K562 (cell line): Measurements from ENCODE around the gene AIF1. TPM values are rescaled to one million over a fixed set of nuclear protein-coding genes. Genes with fewer than 3 reads are reported as not detected.

Experiments used
- ELF1 ChIP-seq: fragments of 200-800 bp; sonication (Bioruptor generic); IDR thresholded peaks from 2 replicates; pipeline ENCODE4 v1.6.1; 2016; ENCODE audit warnings: missing genetic modification characterization, missing compliant biosample characterization
- GATA2 ChIP-seq: sonication (generic); formaldehyde crosslinking; IDR thresholded peaks from 2 replicates; pipeline ENCODE4 v1.4.0; 2020; ENCODE audit warnings: mild to moderate bottlenecking, missing genetic modification reagents
- MECOM ChIP-seq: fragments of 250-450 bp; sonication (Bioruptor Pico); IDR thresholded peaks from 2 replicates; pipeline ENCODE4 v1.8.0; 2022; ENCODE audit warnings: inconsistent platforms
- NEUROD1 ChIP-seq: fragments of 150-350 bp; IDR thresholded peaks from 2 replicates; pipeline ENCODE4 v1.6.1; 2014; ENCODE audit warnings: borderline replicate concordance, low read length, low read depth; ENCODE audit not compliant: partially characterized antibody
- RFX7 ChIP-seq: fragments of 250-450 bp; sonication (Bioruptor Pico); IDR thresholded peaks from 2 replicates; pipeline ENCODE4 v1.5.1; 2021; ENCODE audit warnings: mild to moderate bottlenecking
- SIN3A ChIP-seq, 2 experiments: fragments of 150-350 bp in 1 of 2; IDR thresholded peaks; 2 replicates each; pipeline ENCODE4 v1.6.1; 2011 to 2016; ENCODE audit warnings: borderline replicate concordance in 2 of 2, low read depth in 2 of 2, low read length in 2 of 2, mild to moderate bottlenecking in 2 of 2, moderate library complexity in 2 of 2; ENCODE audit not compliant: control insufficient read depth in 1 of 2
- ZBTB1 ChIP-seq: sonication (generic); formaldehyde crosslinking; IDR thresholded peaks from 2 replicates; pipeline ENCODE4 v1.8.1; 2023; ENCODE audit warnings: missing genetic modification reagents, low read depth, mild to moderate bottlenecking, borderline replicate concordance
- ZC3H11A ChIP-seq: IDR thresholded peaks from 2 replicates; pipeline ENCODE4 v1.6.1; 2012; ENCODE audit warnings: low read depth, low read length, improper control_type of control experiment
- ZNF253 ChIP-seq: fragments of 250-450 bp; sonication (Bioruptor Pico); conservative IDR thresholded peaks from 2 replicates; pipeline ENCODE4 v1.6.1; 2021; ENCODE audit warnings: mild to moderate bottlenecking
- polyA plus RNA-seq, 8 experiments: library from polyadenylated mRNA; depleted of rRNA in 4 of 8; stranded (reverse) in 5 of 8; unstranded in 3 of 8; fragments of >200 nt; fragmentation: Nextera tagmentation in 2 of 8; fragmentation: Illumina TruSeq in 1 of 8; extraction: Ambion mirVana in 2 of 8; extraction: Trizol in 1 of 8; gene quantifications; 2 replicates each; pipeline versions ENCODE4 v1.2.1 to v1.2.3, GENCODE V29; 2011 to 2014; ENCODE audit warnings: inconsistent platforms in 1 of 8, missing spikeins in 1 of 8
- total RNA-seq, 7 experiments: library from RNA; depleted of rRNA in 6 of 7; stranded (reverse); fragments of >200 nt in 6 of 7; fragmentation: Illumina TruSeq in 2 of 7; extraction: Trizol in 2 of 7; gene quantifications; 2 replicates each; pipeline versions ENCODE4 v1.2.1 to v1.2.3, GENCODE V29; 2011 to 2021; ENCODE audit warnings: low replicate concordance in 1 of 7
- TF ChIP-seq, protein P1 (sequence below), 3 experiments: fragments of 200-800 bp in 1 of 3; fragments of 250-450 bp in 1 of 3; fragments of 450-650 bp in 1 of 3; sonication (Bioruptor Pico) in 1 of 3; sonication (Bioruptor generic) in 1 of 3; formaldehyde crosslinking in 1 of 3; IDR thresholded peaks; 2 replicates each; pipeline versions ENCODE4 v1.6.1 to v1.8.0; 2016 to 2022; ENCODE audit warnings: mild to moderate bottlenecking in 2 of 3, missing genetic modification characterization in 2 of 3, missing compliant biosample characterization in 1 of 3, moderate library complexity in 1 of 3
- TF ChIP-seq, protein P2 (sequence below), 2 experiments: fragments of 450-650 bp; IDR thresholded peaks; 2 replicates each; pipeline ENCODE4 v1.6.1; 2016

AIF1 gene
- total and polyA plus RNA-seq, 9 of the 15 experiments (the other 6 are each of a cell fraction or from before 2014, with no cell fraction given) = 9.4 to 33.4 (median 19.4) TPM

DNA sequence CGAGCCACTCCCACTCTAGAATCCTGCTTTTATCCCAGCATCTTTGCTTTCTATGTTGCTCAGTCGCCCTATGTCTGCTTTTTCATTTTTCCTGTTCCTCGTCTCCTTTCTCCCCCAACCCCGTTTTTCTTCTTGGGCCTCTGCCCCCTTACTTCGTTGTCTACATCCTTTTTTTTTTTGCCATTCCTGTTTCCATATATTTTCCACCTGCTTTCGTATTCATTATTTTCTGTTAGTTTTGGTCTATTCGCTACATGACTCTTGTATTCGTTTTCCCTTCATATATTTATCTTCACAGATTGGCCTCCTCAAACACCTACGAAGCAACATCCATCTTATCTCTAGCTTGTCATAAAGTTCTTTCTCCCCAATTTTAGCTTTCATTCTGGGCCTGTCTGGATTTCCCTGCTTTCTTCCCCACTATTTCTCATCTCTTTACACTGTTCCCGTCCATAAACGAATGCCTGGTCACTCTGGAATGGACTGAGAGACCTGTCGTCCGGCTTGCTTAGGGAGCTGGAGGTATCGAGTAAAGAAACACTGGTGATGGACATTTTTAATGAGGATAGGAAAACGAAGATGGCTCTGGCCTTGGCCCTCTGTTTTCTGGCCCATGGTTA, 6.4 kb downstream of the AIF1 start (continued):
- TF ChIP-seq, protein P1, sequence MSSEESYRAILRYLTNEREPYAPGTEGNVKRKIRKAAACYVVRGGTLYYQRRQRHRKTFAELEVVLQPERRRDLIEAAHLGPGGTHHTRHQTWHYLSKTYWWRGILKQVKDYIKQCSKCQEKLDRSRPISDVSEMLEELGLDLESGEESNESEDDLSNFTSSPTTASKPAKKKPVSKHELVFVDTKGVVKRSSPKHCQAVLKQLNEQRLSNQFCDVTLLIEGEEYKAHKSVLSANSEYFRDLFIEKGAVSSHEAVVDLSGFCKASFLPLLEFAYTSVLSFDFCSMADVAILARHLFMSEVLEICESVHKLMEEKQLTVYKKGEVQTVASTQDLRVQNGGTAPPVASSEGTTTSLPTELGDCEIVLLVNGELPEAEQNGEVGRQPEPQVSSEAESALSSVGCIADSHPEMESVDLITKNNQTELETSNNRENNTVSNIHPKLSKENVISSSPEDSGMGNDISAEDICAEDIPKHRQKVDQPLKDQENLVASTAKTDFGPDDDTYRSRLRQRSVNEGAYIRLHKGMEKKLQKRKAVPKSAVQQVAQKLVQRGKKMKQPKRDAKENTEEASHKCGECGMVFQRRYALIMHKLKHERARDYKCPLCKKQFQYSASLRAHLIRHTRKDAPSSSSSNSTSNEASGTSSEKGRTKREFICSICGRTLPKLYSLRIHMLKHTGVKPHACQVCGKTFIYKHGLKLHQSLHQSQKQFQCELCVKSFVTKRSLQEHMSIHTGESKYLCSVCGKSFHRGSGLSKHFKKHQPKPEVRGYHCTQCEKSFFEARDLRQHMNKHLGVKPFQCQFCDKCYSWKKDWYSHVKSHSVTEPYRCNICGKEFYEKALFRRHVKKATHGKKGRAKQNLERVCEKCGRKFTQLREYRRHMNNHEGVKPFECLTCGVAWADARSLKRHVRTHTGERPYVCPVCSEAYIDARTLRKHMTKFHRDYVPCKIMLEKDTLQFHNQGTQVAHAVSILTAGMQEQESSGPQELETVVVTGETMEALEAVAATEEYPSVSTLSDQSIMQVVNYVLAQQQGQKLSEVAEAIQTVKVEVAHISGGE (CRISPR knock-in tag; IDR thresholded peaks at IDR 0.05) = no peak
- TF ChIP-seq ZC3H11A = 0 out of 2 replicates have a peak, but pooled peaks have one; percentile 28
- TF ChIP-seq RFX7 (CRISPR knock-in tag) = no peak
- TF ChIP-seq SIN3A (IDR thresholded peaks at IDR 0.05; ENCODE audit: borderline replicate concordance in 2 of 2, control insufficient read depth in 1 of 2, low read depth in 2 of 2, low read length in 2 of 2) = 0 out of 4 replicates have a peak, but pooled peaks of 1 of the 2 experiments have one; percentile 48
- no peak for TF ChIP-seq GATA2 (CRISPR knock-in tag)
- TF ChIP-seq, protein P2, sequence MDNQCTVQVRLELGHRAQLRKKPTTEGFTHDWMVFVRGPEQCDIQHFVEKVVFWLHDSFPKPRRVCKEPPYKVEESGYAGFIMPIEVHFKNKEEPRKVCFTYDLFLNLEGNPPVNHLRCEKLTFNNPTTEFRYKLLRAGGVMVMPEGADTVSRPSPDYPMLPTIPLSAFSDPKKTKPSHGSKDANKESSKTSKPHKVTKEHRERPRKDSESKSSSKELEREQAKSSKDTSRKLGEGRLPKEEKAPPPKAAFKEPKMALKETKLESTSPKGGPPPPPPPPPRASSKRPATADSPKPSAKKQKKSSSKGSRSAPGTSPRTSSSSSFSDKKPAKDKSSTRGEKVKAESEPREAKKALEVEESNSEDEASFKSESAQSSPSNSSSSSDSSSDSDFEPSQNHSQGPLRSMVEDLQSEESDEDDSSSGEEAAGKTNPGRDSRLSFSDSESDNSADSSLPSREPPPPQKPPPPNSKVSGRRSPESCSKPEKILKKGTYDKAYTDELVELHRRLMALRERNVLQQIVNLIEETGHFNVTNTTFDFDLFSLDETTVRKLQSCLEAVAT (IDR thresholded peaks at IDR 0.05) = peak; percentile 92 to 95
- peak; percentile 12 for TF ChIP-seq NEUROD1
- TF ChIP-seq MECOM (CRISPR knock-in tag) = 0 out of 2 replicates have a peak, but pooled peaks have one; percentile 29
- TF ChIP-seq ZBTB1 (CRISPR knock-in tag) = no peak
- no peak for TF ChIP-seq ELF1
- no peak for TF ChIP-seq ZNF253
